Fibroblast of pulmonary artery (primary cell): ENCODE measurements around the gene S1PR3.
A peak's percentile ranks its signal among the peaks of the same experiment; 100 is the strongest.

ENCODE experiments used
- DNase-seq: peaks from one replicate; pipeline ENCODE4 v3.0.0-alpha.2; 2010; ENCODE audit warnings: low read depth
- H3K4me3 ChIP-seq: replicated peaks from 2 replicates; pipeline ENCODE4 v1.5.1; 2011; ENCODE audit warnings: low read depth, mild to moderate bottlenecking, control low read depth, low read length, moderate library complexity
- CTCF ChIP-seq: IDR thresholded peaks from 2 replicates; pipeline ENCODE4 v1.5.1; 2011; ENCODE audit warnings: mild to moderate bottlenecking, control low read depth, low read length, inconsistent platforms; ENCODE audit errors: missing control alignments

Gene S1PR3

GRCh38 chr9:89039104-89039465 lies 47.8 kb downstream of the S1PR3 start:
- no peak for TF ChIP-seq CTCF
- H3K4me3 ChIP-seq: no peak overlapping the region
- no peak for DNase-seq

GRCh38 chr9:89039664-89040063 lies 48.4 kb downstream of the S1PR3 start:
- no peak for TF ChIP-seq CTCF
- no peak for DNase-seq
- no peak overlapping the region for H3K4me3 ChIP-seq

GRCh38 chr9:89042984-89043383 lies 51.7 kb downstream of the S1PR3 start:
- TF ChIP-seq CTCF: no peak
- no peak overlapping the region for H3K4me3 ChIP-seq
- no peak for DNase-seq

- no peak for DNase-seq
- no peak for TF ChIP-seq CTCF
- no peak overlapping the region for H3K4me3 ChIP-seq
Measured at GRCh38 chr9:89044104-89044503, 52.8 kb downstream of the S1PR3 start.

GRCh38 chr9:89044881-89045280 lies 53.6 kb downstream of the S1PR3 start:
- H3K4me3 ChIP-seq: no peak overlapping the region
- no peak for TF ChIP-seq CTCF
- DNase-seq: no peak

GRCh38 chr9:89046832-89047231 lies 55.6 kb downstream of the S1PR3 start:
- peak; percentile 15 for DNase-seq
- no peak for TF ChIP-seq CTCF
- no peak overlapping the region for H3K4me3 ChIP-seq

GRCh38 chr9:89047667-89048066 lies 56.4 kb downstream of the S1PR3 start:
- no peak for TF ChIP-seq CTCF
- H3K4me3 ChIP-seq: no peak overlapping the region
- no peak for DNase-seq
